HepG2 (cell line): ENCODE data around the gene PLCZ1. TPM values are rescaled to one million over a fixed set of nuclear protein-coding genes. Genes with fewer than 3 reads are reported as not detected.

Experiments
- ATAC-seq: fragments of 200-7000 bp; cut with Tn5 transposase; 3 replicates; pipeline ENCODE4 v1.9.1; 2020; ENCODE audit warnings: mild to moderate bottlenecking, moderate library complexity
- BruUV-seq: library from RNA; stranded (reverse); fragments of 400-500 nt; replicated peaks from 2 replicates; lab custom pipeline; 2021; lab: Mats Ljungman, UMichigan
- CTCF ChIA-PET: fragments of 300-600 bp; formaldehyde crosslinking; extraction: SDS; loops from one replicate; lab custom pipeline; 2021; ENCODE audit warnings: low total read pairs, inconsistent platforms, low intra/inter-chr PET ratio; lab: Yijun Ruan, JAX
- POLR2A ChIA-PET: fragments of 350-600 bp; sonication (Branson Sonifier 250); formaldehyde crosslinking; loops from one replicate; lab custom pipeline; 2020; ENCODE audit warnings: antibody characterized with exemption, inconsistent platforms; lab: Yijun Ruan, JAX
- DNase-seq: peaks from one replicate; pipeline ENCODE4 v3.0.0-alpha.2; 2015; ENCODE audit warnings: low spot score
- FAIRE-seq: peaks from 3 replicates; lab custom pipeline; 2011; peaks lifted over from hg19 to GRCh38; lab: Jason Lieb, UNC
- H2AFZ ChIP-seq: one replicate; pipeline ENCODE4 v1.6.1; 2011; ENCODE audit warnings: low read length, inconsistent platforms
- H3K27ac ChIP-seq: fragments of 300-600 bp; 3 replicates; pipeline ENCODE4 v1.8.0; 2011; ENCODE audit warnings: mixed run types, mild to moderate bottlenecking, mixed read lengths, low read length, inconsistent platforms; ENCODE audit not compliant: insufficient read depth; ENCODE audit errors: extremely low read length
- H3K27me3 ChIP-seq, 2 experiments: fragments of 200-600 bp in 1 of 2; 2 replicates in 1 of 2; 3 replicates in 1 of 2; pipeline versions ENCODE4 v1.6.0 to v1.8.0; 2011; ENCODE audit warnings: low read length in 2 of 2, mild to moderate bottlenecking in 2 of 2, moderate library complexity in 2 of 2, inconsistent platforms in 1 of 2; ENCODE audit not compliant: insufficient read depth in 2 of 2, control insufficient read depth in 1 of 2
- H3K36me3 ChIP-seq, 2 experiments: fragments of 200-600 bp in 1 of 2; replicated peaks in 1 of 2; 2 replicates in 1 of 2; 3 replicates in 1 of 2; pipeline versions ENCODE4 v1.5.1 to v1.8.0; 2011; ENCODE audit warnings: low read length in 2 of 2, inconsistent platforms in 1 of 2; ENCODE audit not compliant: insufficient read depth in 2 of 2, control insufficient read depth in 1 of 2
- H3K4me1 ChIP-seq: 2 replicates; pipeline ENCODE4 v1.5.1; 2012; ENCODE audit warnings: low read length, inconsistent platforms; ENCODE audit not compliant: insufficient read depth
- H3K4me2 ChIP-seq: 2 replicates; pipeline ENCODE4 v1.6.0; 2011; ENCODE audit warnings: low read depth, low read length, inconsistent platforms
- H3K4me3 ChIP-seq, 3 experiments: fragments of 200-600 bp in 1 of 3; sonication (generic), shearing (Covaris generic) in 1 of 3; replicated peaks in 1 of 3; 2 replicates each; pipeline ENCODE4 v1.5.1; 2011 to 2016; ENCODE audit warnings: low read length in 3 of 3, inconsistent platforms in 2 of 3, low read depth in 2 of 3, mild to moderate bottlenecking in 2 of 3, control low read depth in 1 of 3, mixed read lengths in 1 of 3; ENCODE audit not compliant: insufficient read depth in 1 of 3
- H3K79me2 ChIP-seq: one replicate; pipeline ENCODE4 v1.6.1; 2011; ENCODE audit warnings: low read length, inconsistent platforms; ENCODE audit not compliant: insufficient read depth
- H3K9ac ChIP-seq: 2 replicates; pipeline ENCODE4 v1.6.0; 2011; ENCODE audit warnings: mild to moderate bottlenecking, low read depth, low read length, inconsistent platforms; ENCODE audit not compliant: insufficient read depth
- H3K9me3 ChIP-seq: 2 replicates; pipeline ENCODE4 v1.5.1; 2012; ENCODE audit warnings: mild to moderate bottlenecking, low read length
- H4K20me1 ChIP-seq: 2 replicates; pipeline ENCODE4 v1.6.0; 2011; ENCODE audit warnings: inconsistent platforms, mild to moderate bottlenecking, low read length, moderate library complexity; ENCODE audit not compliant: insufficient read depth
- FOXO4 ChIP-seq: sonication (generic); formaldehyde crosslinking; conservative IDR thresholded peaks from 2 replicates; pipeline ENCODE4 v1.8.1; 2023; ENCODE audit warnings: missing genetic modification reagents
- KLF11 ChIP-seq: IDR thresholded peaks from 2 replicates; pipeline ENCODE4 v1.6.1; 2016; ENCODE audit warnings: missing compliant biosample characterization
- PREB ChIP-seq: sonication (generic); formaldehyde crosslinking; IDR thresholded peaks from 2 replicates; pipeline ENCODE4 v1.4.0; 2020; ENCODE audit warnings: missing genetic modification reagents
- YEATS2 ChIP-seq: sonication (generic); formaldehyde crosslinking; IDR thresholded peaks from 2 replicates; pipeline ENCODE4 v1.4.0; 2020; ENCODE audit warnings: missing genetic modification reagents, borderline replicate concordance
- ZFY ChIP-seq: sonication (generic); formaldehyde crosslinking; IDR thresholded peaks from 2 replicates; pipeline ENCODE4 v1.4.0; 2020; ENCODE audit warnings: missing genetic modification reagents
- ZNF260 ChIP-seq: sonication (generic); formaldehyde crosslinking; IDR thresholded peaks from 2 replicates; pipeline ENCODE4 v1.4.0; 2020; ENCODE audit warnings: missing genetic modification reagents, low read depth, mild to moderate bottlenecking, borderline replicate concordance
- ZNF678 ChIP-seq: sonication (generic); formaldehyde crosslinking; IDR thresholded peaks from 2 replicates; pipeline ENCODE4 v1.4.0; 2020; ENCODE audit warnings: mild to moderate bottlenecking, missing genetic modification reagents
- WGBS: methylation state at CpG from one replicate; pipeline ENCODE4 v1.1.6; 2017; ENCODE audit warnings: low lambda C conversion rate; 5-methylcytosine and 5-hydroxymethylcytosine counted together
- in situ Hi-C: cut with HindIII; loops from 2 replicates; pipeline ENCODE4 v1.10.0; 2017; ENCODE audit warnings: low pct_unique_long_range_greater_than_20kb; ENCODE audit not compliant: extremely low pct_ligation_motif_present
- intact Hi-C: fragments of 100-400 bp; cut with micrococcal nuclease; formaldehyde crosslinking; loops from one replicate; pipeline ENCODE4 v1.10.0; 2022; ENCODE audit not compliant: unreplicated experiment
- polyA plus RNA-seq, 8 experiments: library from polyadenylated mRNA; depleted of rRNA in 3 of 8; stranded (reverse) in 7 of 8; unstranded in 1 of 8; fragments of >200 nt; fragmentation: Illumina TruSeq in 4 of 8; extraction: Trizol in 4 of 8; gene quantifications; 2 replicates each; pipeline versions ENCODE4 v1.2.1 to v1.2.3, GENCODE V29; 2011 to 2016; ENCODE audit warnings: low read depth in 4 of 8, missing spikeins in 1 of 8, mixed read lengths in 1 of 8; ENCODE audit not compliant: insufficient read depth in 1 of 8
- total RNA-seq, 5 experiments: library from RNA; depleted of rRNA; stranded (reverse); fragments of >200 nt; fragmentation: Illumina TruSeq; extraction: Trizol; gene quantifications; 2 replicates each; pipeline ENCODE4 v1.2.3, GENCODE V29; 2016; ENCODE audit warnings: low read depth in 1 of 5

The PLCZ1 gene
- total and polyA plus RNA-seq, 2 of the 13 experiments (the other 11 are each of a cell fraction or from before 2014, with no cell fraction given): not detected

- no TSS peak for BruUV-seq
- H3K79me2 ChIP-seq: no peaks in the 10 kb centered on the region
These were observed 12.3 kb upstream of the PLCZ1 start for GRCh38 chr12:18750085-18750484.

More at GRCh38 chr12:18750085-18750484, 12.3 kb upstream of the PLCZ1 start:
- Histone ChIP-seq H3K4me3 (no peak overlapping the region), H3K27ac (no peak overlapping the region), H3K9me3 (no peaks in the 10 kb centered on the region), H3K4me1 (no peaks in the 10 kb centered on the region), H2AFZ (no peak overlapping the region), H3K36me3 (no peaks in the 10 kb centered on the region), H3K4me2 (no peak overlapping the region), H3K9ac (no peak overlapping the region), H3K27me3 (0 out of 5 replicates have a peak, but pooled peaks cover 0 to 5% of the 10 kb centered on the region in 2 experiments), H4K20me1 (no peaks in the 10 kb centered on the region)
- in situ Hi-C loops: no loop called here
- DNase-seq (no peak), FAIRE-seq (no peak), ATAC-seq (no peak)
- ChIA-PET CTCF (no interaction called here), POLR2A (no interaction called here)
- intact Hi-C loops: no loop called here
- TF ChIP-seq KLF11 (no peak), FOXO4 (no peak), ZNF260 (CRISPR knock-in tag) (no peak), ZFY (CRISPR knock-in tag) (no peak), PREB (CRISPR knock-in tag) (no peak), ZNF678 (CRISPR knock-in tag) (no peak), YEATS2 (CRISPR knock-in tag) (no peak)
- 56% methylated on average over 1 of the region's 1 CpG for WGBS
